Neutrophil (primary cell): ENCODE results near the gene FKBP5.

Experiments
- H3K27ac ChIP-seq: fragments of 200-600 bp; sonication (generic); 2 replicates; pipeline ENCODE4 v1.5.1; 2016; ENCODE audit warnings: mild to moderate bottlenecking, moderate library complexity
- H3K27me3 ChIP-seq: fragments of 200-600 bp; sonication (generic); 2 replicates; pipeline ENCODE4 v1.6.0; 2016; ENCODE audit warnings: mild to moderate bottlenecking
- H3K36me3 ChIP-seq: fragments of 200-600 bp; sonication (generic); 2 replicates; pipeline ENCODE4 v1.5.1; 2017
- H3K4me1 ChIP-seq, 2 experiments: fragments of 200-600 bp in 1 of 2; sonication (generic) in 1 of 2; 1 replicate in 1 of 2; 2 replicates in 1 of 2; pipeline versions ENCODE4 v1.5.1 to v1.6.1; 2013 to 2016; ENCODE audit warnings: low read depth in 1 of 2, low read length in 1 of 2, mild to moderate bottlenecking in 1 of 2, moderate library complexity in 1 of 2; ENCODE audit not compliant: control insufficient read depth in 1 of 2, insufficient read depth in 1 of 2
- H3K4me3 ChIP-seq, 2 experiments: fragments of 200-600 bp in 1 of 2; sonication (generic) in 1 of 2; 1 replicate in 1 of 2; 2 replicates in 1 of 2; pipeline ENCODE4 v1.5.1; 2013 to 2016; ENCODE audit warnings: low read depth in 1 of 2, low read length in 1 of 2, mild to moderate bottlenecking in 1 of 2, moderate library complexity in 1 of 2
- H3K9me3 ChIP-seq: fragments of 200-600 bp; sonication (generic); 2 replicates; pipeline ENCODE4 v1.5.1; 2016
- TF ChIP-seq, protein P1 (sequence below): fragments of 200-600 bp; sonication (generic); IDR thresholded peaks from 2 replicates; pipeline ENCODE4 v1.5.1; 2016; ENCODE audit warnings: antibody characterized with exemption

The FKBP5 gene

DNA sequence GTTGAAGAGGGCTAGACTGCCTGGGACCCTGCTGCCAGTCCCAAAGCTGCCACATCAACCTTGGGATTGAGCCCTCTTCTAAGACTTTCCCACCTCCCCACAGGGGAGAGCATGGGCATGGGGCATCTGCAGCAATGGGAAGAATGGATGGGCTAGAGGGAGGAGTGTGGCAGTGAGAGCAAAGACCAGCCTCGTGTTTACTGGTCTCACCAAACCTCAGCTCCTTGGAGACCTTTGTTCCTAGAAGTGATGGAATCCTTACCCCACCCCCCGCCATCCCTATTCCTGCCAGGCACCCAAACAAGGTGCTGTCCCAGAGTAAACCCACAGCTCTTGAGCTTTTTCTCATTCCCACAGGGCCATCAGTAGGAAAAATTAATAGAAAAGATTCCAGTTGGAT is 28.1 kb upstream of the FKBP5 start:
- H3K4me1 ChIP-seq: peaks cover 23 to 34% of the 10 kb centered on the region in 2 experiments
- TF ChIP-seq, protein P1, sequence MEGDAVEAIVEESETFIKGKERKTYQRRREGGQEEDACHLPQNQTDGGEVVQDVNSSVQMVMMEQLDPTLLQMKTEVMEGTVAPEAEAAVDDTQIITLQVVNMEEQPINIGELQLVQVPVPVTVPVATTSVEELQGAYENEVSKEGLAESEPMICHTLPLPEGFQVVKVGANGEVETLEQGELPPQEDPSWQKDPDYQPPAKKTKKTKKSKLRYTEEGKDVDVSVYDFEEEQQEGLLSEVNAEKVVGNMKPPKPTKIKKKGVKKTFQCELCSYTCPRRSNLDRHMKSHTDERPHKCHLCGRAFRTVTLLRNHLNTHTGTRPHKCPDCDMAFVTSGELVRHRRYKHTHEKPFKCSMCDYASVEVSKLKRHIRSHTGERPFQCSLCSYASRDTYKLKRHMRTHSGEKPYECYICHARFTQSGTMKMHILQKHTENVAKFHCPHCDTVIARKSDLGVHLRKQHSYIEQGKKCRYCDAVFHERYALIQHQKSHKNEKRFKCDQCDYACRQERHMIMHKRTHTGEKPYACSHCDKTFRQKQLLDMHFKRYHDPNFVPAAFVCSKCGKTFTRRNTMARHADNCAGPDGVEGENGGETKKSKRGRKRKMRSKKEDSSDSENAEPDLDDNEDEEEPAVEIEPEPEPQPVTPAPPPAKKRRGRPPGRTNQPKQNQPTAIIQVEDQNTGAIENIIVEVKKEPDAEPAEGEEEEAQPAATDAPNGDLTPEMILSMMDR: no peak

GRCh38 chr6:35713006-35713767 is 24.5 kb upstream of the FKBP5 start:
- H3K4me1 ChIP-seq: peaks cover 4 to 5% of the 10 kb centered on the region in 2 experiments
- H3K36me3 ChIP-seq: no peaks in the 10 kb centered on the region
- H3K9me3 ChIP-seq: no peaks in the 10 kb centered on the region
- no peak overlapping the region for H3K4me3 ChIP-seq
- no peak overlapping the region for H3K27ac ChIP-seq
- H3K27me3 ChIP-seq: no peaks in the 10 kb centered on the region
- TF ChIP-seq, protein P1: no peak

More for the DNA sequence above, 28.1 kb upstream of the FKBP5 start:
- no peaks in the 10 kb centered on the region for H3K9me3 ChIP-seq
- H3K4me3 ChIP-seq: no peak overlapping the region
- no peak overlapping the region for H3K27ac ChIP-seq
- no peaks in the 10 kb centered on the region for H3K36me3 ChIP-seq
- H3K27me3 ChIP-seq: no peaks in the 10 kb centered on the region

DNA sequence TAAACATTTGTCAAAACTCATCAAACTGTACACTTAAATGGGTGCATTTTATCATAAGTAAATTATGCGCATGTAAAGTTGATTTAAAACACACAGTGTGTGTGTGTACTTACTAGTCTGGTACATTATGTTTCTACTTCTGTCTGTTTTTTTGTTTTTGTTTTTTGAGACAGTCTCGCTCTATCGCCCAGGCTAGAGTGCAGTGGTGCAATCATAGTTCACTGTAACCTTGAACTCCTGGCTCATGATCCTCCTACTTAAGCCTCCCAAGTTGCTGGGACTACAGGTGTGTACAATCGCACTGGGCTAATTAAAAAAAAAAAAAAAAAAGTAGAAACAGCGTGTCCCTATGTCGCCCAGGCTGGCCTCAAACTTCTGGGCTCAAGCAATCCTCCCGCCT is 23.0 kb upstream of the FKBP5 start:
- TF ChIP-seq, protein P1: no peak
- Histone ChIP-seq H3K4me1 (no peaks in the 10 kb centered on the region), H3K27ac (no peak overlapping the region)

GRCh38 chr6:35710241-35710847 is 21.6 kb upstream of the FKBP5 start:
- Histone ChIP-seq H3K9me3 (no peaks in the 10 kb centered on the region), H3K27ac (no peak overlapping the region), H3K4me1 (peaks cover 0 to 6% of the 10 kb centered on the region in 2 experiments), H3K36me3 (no peaks in the 10 kb centered on the region), H3K27me3 (no peaks in the 10 kb centered on the region), H3K4me3 (no peak overlapping the region)
- TF ChIP-seq, protein P1: no peak

More for the DNA sequence above, 23.0 kb upstream of the FKBP5 start:
- H3K27me3 ChIP-seq: no peaks in the 10 kb centered on the region
- no peaks in the 10 kb centered on the region for H3K9me3 ChIP-seq
- no peaks in the 10 kb centered on the region for H3K36me3 ChIP-seq
- H3K4me3 ChIP-seq: no peak overlapping the region

DNA sequence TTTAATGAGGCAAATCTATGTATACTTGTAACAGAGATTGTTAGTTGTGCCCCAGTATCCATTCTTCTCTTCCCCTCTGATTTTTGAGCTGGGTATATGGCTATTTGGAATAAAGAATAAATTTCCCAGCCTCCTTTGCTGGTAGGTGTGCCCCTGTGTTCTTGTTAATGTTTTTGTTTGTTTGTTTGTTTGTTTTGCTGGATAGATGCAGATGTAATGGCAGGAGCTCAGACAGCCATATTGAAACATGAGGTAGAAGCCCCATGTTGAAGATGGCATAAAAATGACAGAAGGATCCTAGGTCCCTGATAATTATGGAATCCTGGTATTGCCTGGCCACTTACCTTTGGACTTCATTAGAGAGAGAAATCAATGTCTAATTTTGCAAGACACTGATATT is 19.9 kb upstream of the FKBP5 start:
- H3K36me3 ChIP-seq: no peaks in the 10 kb centered on the region
- peaks cover 0 to 6% of the 10 kb centered on the region in 2 experiments for H3K4me1 ChIP-seq
- no peak overlapping the region for H3K4me3 ChIP-seq
- H3K27me3 ChIP-seq: no peaks in the 10 kb centered on the region
- TF ChIP-seq, protein P1: no peak
- H3K9me3 ChIP-seq: no peaks in the 10 kb centered on the region
- H3K27ac ChIP-seq: no peak overlapping the region
